HepG2 (cell line): ENCODE measurements around the gene MYADML2. TPM values are rescaled to one million over a fixed set of nuclear protein-coding genes. Genes with fewer than 3 reads are reported as not detected.

Source experiments
- BHLHE40 ChIP-seq: IDR thresholded peaks from 2 replicates; pipeline ENCODE4 v1.6.1; 2011; ENCODE audit warnings: low read length, improper control_type of control experiment
- BORCS8-MEF2B ChIP-seq: sonication (generic); formaldehyde crosslinking; IDR thresholded peaks from 2 replicates; pipeline ENCODE4 v1.8.0; 2022; ENCODE audit warnings: mild to moderate bottlenecking, missing genetic modification reagents
- ELF1 ChIP-seq: sonication (generic); formaldehyde crosslinking; IDR thresholded peaks from 2 replicates; pipeline ENCODE4 v1.4.0; 2020; ENCODE audit warnings: missing genetic modification reagents
- FOXO1 ChIP-seq: sonication (generic); formaldehyde crosslinking; IDR thresholded peaks from 2 replicates; pipeline ENCODE4 v1.4.0; 2020; ENCODE audit warnings: missing genetic modification reagents
- KDM1A ChIP-seq: IDR thresholded peaks from 2 replicates; pipeline ENCODE4 v1.6.1; 2016; ENCODE audit warnings: missing compliant biosample characterization
- NR2F2 ChIP-seq: IDR thresholded peaks from 2 replicates; pipeline ENCODE4 v1.6.1; 2012; ENCODE audit warnings: low read depth, inconsistent platforms, borderline replicate concordance
- PHB2 ChIP-seq: fragments of 450-650 bp; IDR thresholded peaks from 2 replicates; pipeline ENCODE4 v1.6.1; 2018; ENCODE audit not compliant: partially characterized antibody
- PRPF4 ChIP-seq: fragments of 200-400 bp; formaldehyde crosslinking; IDR thresholded peaks from 2 replicates; pipeline ENCODE4 v1.6.1; 2016; ENCODE audit warnings: low read length, low read depth; ENCODE audit not compliant: poor library complexity, severe bottlenecking
- RFXAP ChIP-seq: sonication (generic); formaldehyde crosslinking; IDR thresholded peaks from 2 replicates; pipeline ENCODE4 v1.4.0; 2020; ENCODE audit warnings: missing genetic modification reagents, borderline replicate concordance
- SCMH1 ChIP-seq: sonication (generic); formaldehyde crosslinking; IDR thresholded peaks from 2 replicates; pipeline ENCODE4 v1.9.0; 2021; ENCODE audit warnings: missing genetic modification reagents, mild to moderate bottlenecking, borderline replicate concordance
- STAG1 ChIP-seq: sonication (generic); formaldehyde crosslinking; IDR thresholded peaks from 2 replicates; pipeline ENCODE4 v1.4.0; 2020; ENCODE audit warnings: missing genetic modification reagents
- TFE3 ChIP-seq: IDR thresholded peaks from 2 replicates; pipeline ENCODE4 v1.6.1; 2016
- YEATS4 ChIP-seq: sonication (generic); formaldehyde crosslinking; IDR thresholded peaks from 2 replicates; pipeline ENCODE4 v1.4.0; 2020; ENCODE audit warnings: missing genetic modification reagents, borderline replicate concordance
- ZBED4 ChIP-seq: sonication (generic); formaldehyde crosslinking; IDR thresholded peaks from 2 replicates; pipeline ENCODE4 v1.4.0; 2020; ENCODE audit warnings: missing genetic modification reagents, borderline replicate concordance
- ZNF274 ChIP-seq: sonication (generic); formaldehyde crosslinking; IDR thresholded peaks from 2 replicates; pipeline ENCODE4 v1.5.1; 2020; ENCODE audit warnings: mild to moderate bottlenecking, missing genetic modification reagents
- ZNF292 ChIP-seq: sonication (generic); formaldehyde crosslinking; IDR thresholded peaks from 2 replicates; pipeline ENCODE4 v1.8.1; 2022; ENCODE audit warnings: mild to moderate bottlenecking, low read depth, missing genetic modification reagents, borderline replicate concordance
- ZNF724P ChIP-seq: sonication (generic); formaldehyde crosslinking; IDR thresholded peaks from 2 replicates; pipeline ENCODE4 v1.8.0; 2022; ENCODE audit warnings: missing genetic modification reagents, borderline replicate concordance
- polyA plus RNA-seq, 8 experiments: library from polyadenylated mRNA; depleted of rRNA in 3 of 8; stranded (reverse) in 7 of 8; unstranded in 1 of 8; fragments of >200 nt; fragmentation: Illumina TruSeq in 4 of 8; extraction: Trizol in 4 of 8; gene quantifications; 2 replicates each; pipeline versions ENCODE4 v1.2.1 to v1.2.3, GENCODE V29; 2011 to 2016; ENCODE audit warnings: low read depth in 4 of 8, missing spikeins in 1 of 8, mixed read lengths in 1 of 8; ENCODE audit not compliant: insufficient read depth in 1 of 8
- total RNA-seq, 5 experiments: library from RNA; depleted of rRNA; stranded (reverse); fragments of >200 nt; fragmentation: Illumina TruSeq; extraction: Trizol; gene quantifications; 2 replicates each; pipeline ENCODE4 v1.2.3, GENCODE V29; 2016; ENCODE audit warnings: low read depth in 1 of 5
- TF ChIP-seq, protein P1 (sequence below): IDR thresholded peaks from 2 replicates; pipeline ENCODE4 v1.6.1; 2016; ENCODE audit warnings: low read depth, borderline replicate concordance
- TF ChIP-seq, protein P2 (sequence below): sonication (generic); formaldehyde crosslinking; IDR thresholded peaks from 2 replicates; pipeline ENCODE4 v1.4.0; 2020; ENCODE audit warnings: missing genetic modification reagents

Gene MYADML2
- total and polyA plus RNA-seq, 2 of the 13 experiments (the other 11 are each of a cell fraction or from before 2014, with no cell fraction given) = not detected

DNA sequence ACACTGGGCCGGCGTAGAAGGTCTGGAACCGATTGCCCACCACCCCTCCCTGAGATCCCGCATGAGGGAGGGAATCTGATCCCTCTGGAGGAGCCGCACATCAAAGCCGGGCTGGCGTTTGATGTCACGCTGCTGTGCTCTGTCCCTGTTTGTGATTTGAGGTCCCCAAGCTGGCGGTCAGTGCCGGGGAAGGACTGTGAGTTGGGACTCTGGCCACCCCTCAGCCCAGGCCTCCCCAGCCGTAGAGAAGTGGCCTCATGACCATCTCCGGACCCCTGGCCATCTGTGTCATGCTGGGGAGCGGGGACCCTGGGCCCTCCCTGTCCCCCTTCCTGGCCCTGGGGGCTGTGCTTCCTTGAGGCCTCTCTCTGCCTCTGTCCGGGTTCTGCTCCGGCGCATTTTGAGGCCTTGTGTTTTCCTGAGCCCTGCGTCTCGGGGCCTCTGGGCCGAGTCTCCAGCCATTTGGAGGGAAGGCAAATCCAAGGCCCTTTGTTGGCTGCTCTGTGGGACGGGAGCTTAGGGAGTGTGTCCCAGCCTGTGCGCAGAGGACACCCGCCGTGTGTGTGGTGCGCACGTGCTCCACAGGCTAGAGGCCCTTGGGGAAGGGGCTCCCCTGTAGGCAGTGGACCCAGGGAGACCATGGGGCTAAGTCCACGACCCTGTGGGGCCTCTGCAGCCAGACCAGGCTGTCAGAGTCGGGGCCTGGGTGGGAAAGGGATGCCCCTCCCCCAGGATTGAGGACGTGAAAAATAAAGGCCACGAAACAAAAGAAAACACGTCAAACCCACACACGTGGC, 45.5 kb upstream of the MYADML2 start (continued):
- TF ChIP-seq ZBED4 (CRISPR knock-in tag) = peak; percentile 60
- no peak for TF ChIP-seq NR2F2
- TF ChIP-seq, protein P1, sequence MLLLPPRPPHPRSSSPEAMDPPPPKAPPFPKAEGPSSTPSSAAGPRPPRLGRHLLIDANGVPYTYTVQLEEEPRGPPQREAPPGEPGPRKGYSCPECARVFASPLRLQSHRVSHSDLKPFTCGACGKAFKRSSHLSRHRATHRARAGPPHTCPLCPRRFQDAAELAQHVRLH (CRISPR knock-in tag) = peak; percentile 93
- TF ChIP-seq SCMH1 = no peak
- peak; percentile 90 for TF ChIP-seq FOXO1 (CRISPR knock-in tag)
- peak; percentile 99 for TF ChIP-seq ZNF274 (CRISPR knock-in tag)
- peak; percentile 87; the same call in 1 of the 2 replicates for TF ChIP-seq RFXAP (CRISPR knock-in tag)
- peak; percentile 31; the same call in 1 of the 2 replicates for TF ChIP-seq STAG1
- peak; percentile 97 for TF ChIP-seq BORCS8-MEF2B (CRISPR knock-in tag)
- no peak for TF ChIP-seq ZNF292 (CRISPR knock-in tag)
- TF ChIP-seq ZNF724P = peak; percentile 98
- TF ChIP-seq YEATS4 (CRISPR knock-in tag) = peak; percentile 89
- TF ChIP-seq, protein P2, sequence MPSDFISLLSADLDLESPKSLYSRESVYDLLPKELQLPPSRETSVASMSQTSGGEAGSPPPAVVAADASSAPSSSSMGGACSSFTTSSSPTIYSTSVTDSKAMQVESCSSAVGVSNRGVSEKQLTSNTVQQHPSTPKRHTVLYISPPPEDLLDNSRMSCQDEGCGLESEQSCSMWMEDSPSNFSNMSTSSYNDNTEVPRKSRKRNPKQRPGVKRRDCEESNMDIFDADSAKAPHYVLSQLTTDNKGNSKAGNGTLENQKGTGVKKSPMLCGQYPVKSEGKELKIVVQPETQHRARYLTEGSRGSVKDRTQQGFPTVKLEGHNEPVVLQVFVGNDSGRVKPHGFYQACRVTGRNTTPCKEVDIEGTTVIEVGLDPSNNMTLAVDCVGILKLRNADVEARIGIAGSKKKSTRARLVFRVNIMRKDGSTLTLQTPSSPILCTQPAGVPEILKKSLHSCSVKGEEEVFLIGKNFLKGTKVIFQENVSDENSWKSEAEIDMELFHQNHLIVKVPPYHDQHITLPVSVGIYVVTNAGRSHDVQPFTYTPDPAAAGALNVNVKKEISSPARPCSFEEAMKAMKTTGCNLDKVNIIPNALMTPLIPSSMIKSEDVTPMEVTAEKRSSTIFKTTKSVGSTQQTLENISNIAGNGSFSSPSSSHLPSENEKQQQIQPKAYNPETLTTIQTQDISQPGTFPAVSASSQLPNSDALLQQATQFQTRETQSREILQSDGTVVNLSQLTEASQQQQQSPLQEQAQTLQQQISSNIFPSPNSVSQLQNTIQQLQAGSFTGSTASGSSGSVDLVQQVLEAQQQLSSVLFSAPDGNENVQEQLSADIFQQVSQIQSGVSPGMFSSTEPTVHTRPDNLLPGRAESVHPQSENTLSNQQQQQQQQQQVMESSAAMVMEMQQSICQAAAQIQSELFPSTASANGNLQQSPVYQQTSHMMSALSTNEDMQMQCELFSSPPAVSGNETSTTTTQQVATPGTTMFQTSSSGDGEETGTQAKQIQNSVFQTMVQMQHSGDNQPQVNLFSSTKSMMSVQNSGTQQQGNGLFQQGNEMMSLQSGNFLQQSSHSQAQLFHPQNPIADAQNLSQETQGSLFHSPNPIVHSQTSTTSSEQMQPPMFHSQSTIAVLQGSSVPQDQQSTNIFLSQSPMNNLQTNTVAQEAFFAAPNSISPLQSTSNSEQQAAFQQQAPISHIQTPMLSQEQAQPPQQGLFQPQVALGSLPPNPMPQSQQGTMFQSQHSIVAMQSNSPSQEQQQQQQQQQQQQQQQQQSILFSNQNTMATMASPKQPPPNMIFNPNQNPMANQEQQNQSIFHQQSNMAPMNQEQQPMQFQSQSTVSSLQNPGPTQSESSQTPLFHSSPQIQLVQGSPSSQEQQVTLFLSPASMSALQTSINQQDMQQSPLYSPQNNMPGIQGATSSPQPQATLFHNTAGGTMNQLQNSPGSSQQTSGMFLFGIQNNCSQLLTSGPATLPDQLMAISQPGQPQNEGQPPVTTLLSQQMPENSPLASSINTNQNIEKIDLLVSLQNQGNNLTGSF = peak; percentile 96
- peak; percentile 14 for TF ChIP-seq PRPF4
- peak; percentile 94 for TF ChIP-seq BHLHE40
- TF ChIP-seq PHB2 = no peak
- TF ChIP-seq TFE3 = peak; percentile 82
- peak; percentile 54; the same call in 1 of the 2 replicates for TF ChIP-seq ELF1 (CRISPR knock-in tag)
- peak; percentile 86; the same call in 1 of the 2 replicates for TF ChIP-seq KDM1A
